AG09309 (cell line): Measurements from ENCODE around the gene NRG3.

Experiments used
- DNase-seq: peaks from one replicate; pipeline ENCODE4 v3.0.0-alpha.2; 2010; ENCODE audit warnings: low read depth
- H3K4me3 ChIP-seq: 2 replicates; pipeline ENCODE4 v1.5.1; 2011; ENCODE audit warnings: mild to moderate bottlenecking, low read depth, low read length, moderate library complexity; ENCODE audit not compliant: control insufficient read depth
- TF ChIP-seq, protein P1 (sequence below): IDR thresholded peaks from 2 replicates; pipeline ENCODE4 v1.5.1; 2011; ENCODE audit warnings: mild to moderate bottlenecking, low read depth, low read length, inconsistent platforms; ENCODE audit not compliant: insufficient read depth, control insufficient read depth; ENCODE audit errors: missing control alignments

Gene NRG3

GRCh38 chr10:82409671-82410070 is 534.7 kb downstream of the NRG3 start:
- DNase-seq, result no peak
- TF ChIP-seq, protein P1, sequence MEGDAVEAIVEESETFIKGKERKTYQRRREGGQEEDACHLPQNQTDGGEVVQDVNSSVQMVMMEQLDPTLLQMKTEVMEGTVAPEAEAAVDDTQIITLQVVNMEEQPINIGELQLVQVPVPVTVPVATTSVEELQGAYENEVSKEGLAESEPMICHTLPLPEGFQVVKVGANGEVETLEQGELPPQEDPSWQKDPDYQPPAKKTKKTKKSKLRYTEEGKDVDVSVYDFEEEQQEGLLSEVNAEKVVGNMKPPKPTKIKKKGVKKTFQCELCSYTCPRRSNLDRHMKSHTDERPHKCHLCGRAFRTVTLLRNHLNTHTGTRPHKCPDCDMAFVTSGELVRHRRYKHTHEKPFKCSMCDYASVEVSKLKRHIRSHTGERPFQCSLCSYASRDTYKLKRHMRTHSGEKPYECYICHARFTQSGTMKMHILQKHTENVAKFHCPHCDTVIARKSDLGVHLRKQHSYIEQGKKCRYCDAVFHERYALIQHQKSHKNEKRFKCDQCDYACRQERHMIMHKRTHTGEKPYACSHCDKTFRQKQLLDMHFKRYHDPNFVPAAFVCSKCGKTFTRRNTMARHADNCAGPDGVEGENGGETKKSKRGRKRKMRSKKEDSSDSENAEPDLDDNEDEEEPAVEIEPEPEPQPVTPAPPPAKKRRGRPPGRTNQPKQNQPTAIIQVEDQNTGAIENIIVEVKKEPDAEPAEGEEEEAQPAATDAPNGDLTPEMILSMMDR, result no peak
- no peak overlapping the region for H3K4me3 ChIP-seq

DNA sequence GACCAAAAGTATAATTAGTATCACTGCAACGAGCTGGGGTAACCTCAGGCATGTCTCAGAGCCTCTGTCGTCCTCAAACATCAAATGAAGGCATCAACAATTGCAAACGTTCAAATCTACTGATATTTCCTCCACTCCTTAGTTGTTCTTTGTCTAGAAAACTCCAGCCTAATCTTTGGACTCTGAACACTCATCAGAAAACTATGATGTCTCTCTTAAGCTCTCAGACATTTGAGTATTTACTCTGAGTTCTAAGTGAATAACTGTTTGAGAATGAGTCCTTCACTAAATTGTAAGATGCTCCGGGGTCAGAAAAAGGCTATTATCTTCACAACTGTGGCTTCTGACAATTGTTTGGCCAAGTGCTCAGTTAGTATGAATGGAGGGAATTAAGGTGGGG is 536.4 kb downstream of the NRG3 start:
- TF ChIP-seq, protein P1, result no peak
- no peak for DNase-seq
- no peak overlapping the region for H3K4me3 ChIP-seq

DNA sequence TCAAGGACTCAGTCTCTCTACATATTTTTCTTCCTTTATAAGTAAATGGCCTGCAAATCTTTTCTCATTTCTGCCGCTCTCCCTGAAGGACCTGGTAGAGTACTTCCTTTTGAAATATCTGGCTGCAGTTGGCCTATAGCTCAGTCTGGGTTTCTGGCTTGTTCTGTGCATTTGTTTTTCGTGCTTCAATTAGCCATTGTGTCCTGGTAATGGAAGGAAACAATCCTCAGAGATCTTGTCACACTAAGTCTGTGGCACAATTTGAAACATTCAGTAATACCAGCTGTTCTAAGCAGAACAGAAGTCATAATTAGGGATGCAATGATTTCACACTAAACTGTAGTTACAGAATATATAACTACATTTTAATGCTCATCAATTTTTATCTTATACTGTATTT is 545.0 kb downstream of the NRG3 start:
- TF ChIP-seq, protein P1, result no peak
- no peak for DNase-seq
- H3K4me3 ChIP-seq, result no peak overlapping the region

- TF ChIP-seq, protein P1, result no peak
- DNase-seq, result no peak
- no peak overlapping the region for H3K4me3 ChIP-seq
Measured at GRCh38 chr10:82429302-82429701, 554.3 kb downstream of the NRG3 start.

DNA sequence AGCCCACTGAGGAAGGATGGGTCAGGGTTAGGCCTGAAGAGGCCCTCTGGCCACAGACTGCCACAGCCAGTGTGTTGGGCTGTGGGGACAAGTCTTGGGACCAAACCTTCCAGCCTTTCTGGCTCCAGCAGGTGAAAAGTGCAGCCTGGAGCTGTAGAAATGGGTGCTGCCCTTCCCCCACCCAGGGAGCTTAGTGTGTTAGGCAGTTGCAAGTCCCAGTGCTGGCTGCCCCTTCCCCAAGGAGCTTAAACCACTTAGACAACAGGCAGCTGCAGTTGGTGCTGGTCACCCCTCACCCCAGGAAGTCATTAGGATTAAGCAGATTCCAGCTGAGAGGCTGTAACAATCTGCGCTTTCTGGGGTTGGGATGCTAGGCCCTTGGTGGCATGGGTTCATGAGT is 563.3 kb downstream of the NRG3 start:
- TF ChIP-seq, protein P1, result no peak
- DNase-seq, result no peak
- no peak overlapping the region for H3K4me3 ChIP-seq

DNA sequence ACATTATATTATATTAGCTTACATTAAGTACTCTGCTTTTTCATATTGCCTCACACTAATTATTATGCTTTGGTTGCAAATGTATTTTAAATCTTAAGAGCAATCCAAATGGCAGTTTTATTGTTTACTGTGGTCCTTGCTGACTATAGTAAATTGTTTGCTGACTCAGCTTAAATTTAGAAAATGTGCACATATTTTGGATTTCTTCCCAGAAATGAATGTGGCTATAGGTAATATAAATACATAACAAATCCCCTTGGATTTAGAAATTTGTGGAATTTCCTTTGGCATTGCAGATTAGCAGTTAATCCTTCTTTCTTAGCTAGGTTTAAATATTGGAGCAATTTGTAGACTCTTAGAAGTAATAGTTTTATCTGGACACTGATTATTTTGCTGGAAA is 565.8 kb downstream of the NRG3 start:
- H3K4me3 ChIP-seq, result no peak overlapping the region
- TF ChIP-seq, protein P1, result no peak
- no peak for DNase-seq

DNA sequence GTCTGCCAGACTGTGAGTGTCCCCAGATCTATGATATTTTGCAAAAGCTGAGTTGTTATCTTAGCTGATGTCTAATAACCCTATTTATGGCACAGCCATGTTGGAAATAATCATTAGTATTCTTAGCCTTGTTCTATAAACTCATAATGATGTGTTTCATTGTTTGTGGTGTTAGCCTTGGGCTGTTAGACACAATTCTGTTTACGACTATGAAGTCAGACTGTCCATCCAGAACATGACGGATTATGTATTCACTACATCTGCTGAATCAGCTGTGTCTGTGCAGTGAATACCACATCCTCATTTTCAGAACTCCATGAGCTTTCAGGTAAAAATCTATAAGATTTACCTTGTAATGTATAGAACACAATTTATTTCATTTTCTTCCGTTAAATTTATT is 577.1 kb downstream of the NRG3 start:
- no peak for DNase-seq
- no peak overlapping the region for H3K4me3 ChIP-seq
- TF ChIP-seq, protein P1, result no peak
